Calu3 (cell line): ENCODE results near the gene ADAMTS17. TPM values are rescaled to one million over a fixed set of nuclear protein-coding genes. Genes with fewer than 3 reads are reported as not detected.

Source experiments
- BruUV-seq: library from RNA; stranded (reverse); fragments of 400-500 nt; replicated peaks from 2 replicates; lab custom pipeline; 2021; lab: Mats Ljungman, UMichigan
- CTCF ChIA-PET: fragments of 300-600 bp; sonication (Branson Sonifier 250); formaldehyde crosslinking; loops from one replicate; lab custom pipeline; 2022; ENCODE audit warnings: antibody characterized with exemption; lab: Charles Lee
- DNase-seq: peaks from one replicate; pipeline ENCODE4 v3.0.0; 2022
- H3K27ac Mint-ChIP-seq: one replicate; pipeline ENCODE4 v1.8.0; 2022; ENCODE audit warnings: mixed read lengths; ENCODE audit not compliant: unreplicated experiment
- H3K27me3 Mint-ChIP-seq: one replicate; pipeline ENCODE4 v1.8.0; 2022; ENCODE audit warnings: mixed read lengths; ENCODE audit not compliant: unreplicated experiment
- H3K36me3 Mint-ChIP-seq: one replicate; pipeline ENCODE4 v1.8.0; 2022; ENCODE audit warnings: mild to moderate bottlenecking, moderate library complexity, mixed read lengths; ENCODE audit not compliant: insufficient read depth, unreplicated experiment
- H3K4me1 Mint-ChIP-seq: one replicate; pipeline ENCODE4 v1.8.0; 2022; ENCODE audit warnings: mild to moderate bottlenecking, low read depth, mixed read lengths; ENCODE audit not compliant: unreplicated experiment
- H3K4me3 Mint-ChIP-seq: one replicate; pipeline ENCODE4 v1.8.0; 2022; ENCODE audit warnings: mild to moderate bottlenecking, low read depth, moderate library complexity, mixed read lengths; ENCODE audit not compliant: unreplicated experiment
- H3K9me3 Mint-ChIP-seq: one replicate; pipeline ENCODE4 v1.8.0; 2022; ENCODE audit warnings: low read depth, mixed read lengths; ENCODE audit not compliant: unreplicated experiment
- CTCF ChIP-seq: fragments of 200-600 bp; IDR thresholded peaks from one replicate; pipeline ENCODE4 v1.8.0; 2022; ENCODE audit warnings: antibody characterized with exemption; ENCODE audit not compliant: unreplicated experiment
- intact Hi-C: fragments of 100-400 bp; cut with micrococcal nuclease; formaldehyde crosslinking; loops from one replicate; pipeline ENCODE4 v1.10.0; 2022; ENCODE audit not compliant: unreplicated experiment
- total RNA-seq: library from RNA; stranded (reverse); gene quantifications from 2 replicates; pipeline ENCODE4 v1.2.3, GENCODE V29; 2022

ADAMTS17 gene
- total RNA-seq, 1 experiment from 2014 or later: 3.5 TPM

GRCh38 chr15:100096248-100096600 is 245.6 kb downstream of the ADAMTS17 start:
- CTCF ChIA-PET: interaction anchor here (0.6 kb wide), 1 partner anchor 133 kb away, joined by 3 read pairs; no protein-coding TSS in a partner anchor
- Mint-ChIP-seq H3K36me3 (no peaks in the 10 kb centered on the region), H3K27me3 (no peaks in the 10 kb centered on the region), H3K4me1 (no peaks in the 10 kb centered on the region), H3K9me3 (peaks cover 11% of the 10 kb centered on the region), H3K27ac (no peak overlapping the region), H3K4me3 (no peak overlapping the region)
- DNase-seq: no peak
- no peak for TF ChIP-seq CTCF
- BruUV-seq: no TSS peak
- intact Hi-C loops: no loop called here

- no peak overlapping the region for H3K27ac Mint-ChIP-seq
- CTCF ChIA-PET: interaction anchor here (0.6 to 0.9 kb wide), 3 partner anchors 20 to 132 kb away, joined by 3 to 4 read pairs (median 3); no protein-coding TSS in a partner anchor
- intact Hi-C loops: no loop called here
- TF ChIP-seq CTCF: no peak
- H3K9me3 Mint-ChIP-seq: peaks cover 8% of the 10 kb centered on the region
- no peaks in the 10 kb centered on the region for H3K36me3 Mint-ChIP-seq
- no peak overlapping the region for H3K4me3 Mint-ChIP-seq
- no peaks in the 10 kb centered on the region for H3K4me1 Mint-ChIP-seq
- DNase-seq: no peak
- no peaks in the 10 kb centered on the region for H3K27me3 Mint-ChIP-seq
- no TSS peak for BruUV-seq
Measured at GRCh38 chr15:100095541-100096247, 246.1 kb downstream of the ADAMTS17 start.

GRCh38 chr15:100094127-100094510 is 247.7 kb downstream of the ADAMTS17 start:
- no peak for DNase-seq
- intact Hi-C loops: no loop called here
- no peak overlapping the region for H3K27ac Mint-ChIP-seq
- H3K4me3 Mint-ChIP-seq: no peak overlapping the region
- no TSS peak for BruUV-seq
- TF ChIP-seq CTCF: no peak
- no peaks in the 10 kb centered on the region for H3K4me1 Mint-ChIP-seq
- peaks cover 3% of the 10 kb centered on the region for H3K9me3 Mint-ChIP-seq
- no peaks in the 10 kb centered on the region for H3K27me3 Mint-ChIP-seq
- no peaks in the 10 kb centered on the region for H3K36me3 Mint-ChIP-seq
- CTCF ChIA-PET: no interaction called here

GRCh38 chr15:100093211-100094126 is 248.3 kb downstream of the ADAMTS17 start:
- H3K27ac Mint-ChIP-seq: no peak overlapping the region
- H3K36me3 Mint-ChIP-seq: no peaks in the 10 kb centered on the region
- peaks cover 3% of the 10 kb centered on the region for H3K9me3 Mint-ChIP-seq
- no TSS peak for BruUV-seq
- no peaks in the 10 kb centered on the region for H3K27me3 Mint-ChIP-seq
- H3K4me3 Mint-ChIP-seq: no peak overlapping the region
- intact Hi-C loops: no loop called here
- no peak for DNase-seq
- CTCF ChIA-PET: no interaction called here
- H3K4me1 Mint-ChIP-seq: no peaks in the 10 kb centered on the region
- TF ChIP-seq CTCF: no peak
